Glomerular endothelial cell (primary cell): ENCODE results near the gene TCEAL3. TPM values are rescaled to one million over a fixed set of nuclear protein-coding genes. Genes with fewer than 3 reads are reported as not detected.
"Not testable (repeated sequence)": the region's sequence is repeated elsewhere in the genome, so short reads cannot be mapped to it uniquely, and the experiment has no call there.

Source experiments
- DNase-seq: peaks from one replicate; pipeline ENCODE4 v3.0.0-alpha.2; 2011; ENCODE audit warnings: low read depth, low spot score; ENCODE audit errors: extremely low read depth
- total RNA-seq: library from RNA; depleted of rRNA; stranded (reverse); fragments of >200 nt; gene quantifications from 2 replicates; pipeline ENCODE4 v1.2.3, GENCODE V29; 2015

Gene TCEAL3
- total RNA-seq, 1 donor from 2014 or later, result 19.0 TPM

DNA sequence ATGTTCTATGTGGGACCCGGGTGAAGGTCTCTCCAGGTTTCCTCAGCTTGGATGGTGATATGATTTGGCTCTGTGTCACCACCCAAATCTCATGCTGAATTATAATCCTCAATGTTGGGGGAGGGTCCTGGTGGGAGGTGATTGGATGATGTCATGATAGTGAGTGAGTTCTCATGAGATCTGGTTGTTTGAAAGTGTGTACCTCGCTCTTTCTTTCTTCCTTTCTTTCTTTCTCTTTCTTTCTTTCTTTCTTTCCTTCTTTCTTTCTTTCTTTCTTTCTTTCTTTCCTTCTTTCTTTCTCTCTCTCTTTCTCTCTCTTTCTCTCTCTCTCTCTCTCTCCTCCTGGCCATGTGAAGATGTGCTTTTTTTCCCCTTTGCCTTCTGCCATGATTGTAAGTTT is 51.7 kb downstream of the TCEAL3 start:
- DNase-seq, result not testable (repeated sequence)

Other genes with a start within 250 kb of the TCEAL3 start
- gene BEX3, start 231.4 kb upstream of the TCEAL3 start, total RNA-seq, result 236 and 239 TPM in 2 replicates
- 0.12 TPM in 1 of 2 replicates, not detected in the other for gene RAB40A, start 88.5 kb upstream of the TCEAL3 start, total RNA-seq
- 54.8 and 62.0 TPM in 2 replicates for gene TCEAL4, start 22.4 kb upstream of the TCEAL3 start, total RNA-seq
- gene TCEAL1, start 21.0 kb downstream of the TCEAL3 start, total RNA-seq, result 16.7 and 21.2 TPM in 2 replicates
- 296 and 405 TPM in 2 replicates for gene MORF4L2, start 78.7 kb downstream of the TCEAL3 start, total RNA-seq
- gene TMEM31, start 102.9 kb downstream of the TCEAL3 start, total RNA-seq, result not detected in 2 replicates
- not detected in 2 replicates for gene PLP1, start 168.9 kb downstream of the TCEAL3 start, total RNA-seq
- 0.63 and 1.5 TPM in 2 replicates for gene RAB9B, start 224.3 kb downstream of the TCEAL3 start, total RNA-seq